ENCODE results near the gene KCNH2. TPM values are rescaled to one million over a fixed set of nuclear protein-coding genes. Genes with fewer than 3 reads are reported as not detected.

The KCNH2 gene
- total and polyA plus RNA-seq, 10 of the 15 experiments (the other 5 are each of a cell fraction or from before 2014, with no cell fraction given), result 0.04 to 0.24 (median 0.17) TPM; not detected in 6

DNA sequence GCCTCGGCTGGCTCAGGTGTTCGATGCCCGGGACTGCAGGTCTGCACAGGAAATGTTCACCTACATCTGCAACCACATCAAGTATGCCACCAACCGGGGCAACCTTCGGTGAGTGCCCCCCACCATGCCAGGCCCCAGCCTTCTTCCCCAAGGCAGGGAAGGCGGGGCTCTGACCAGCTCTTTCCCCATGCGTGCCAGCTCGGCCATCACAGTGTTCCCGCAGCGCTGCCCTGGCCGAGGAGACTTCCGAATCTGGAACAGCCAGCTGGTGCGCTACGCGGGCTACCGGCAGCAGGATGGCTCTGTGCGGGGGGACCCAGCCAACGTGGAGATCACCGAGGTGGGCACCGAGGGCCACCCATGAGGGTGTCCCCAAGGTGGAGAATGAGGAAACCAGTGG lies 20.2 kb upstream of the KCNH2 start:
- in situ Hi-C loops (cut with MboI), result no loop called here
- Histone ChIP-seq H3K4me3 (no peak overlapping the region), H2AFZ (ENCODE audit: control insufficient read depth, low read depth, low read length) (no peak overlapping the region), H3K27me3 (replicated peaks in 1 of 2; ENCODE audit: control insufficient read depth in 2 of 2, insufficient read depth in 2 of 2, low read length in 1 of 2) (no peaks in the 10 kb centered on the region), H3K9me3 (replicated peaks; ENCODE audit: control insufficient read depth, insufficient read depth, low read length) (no peaks in the 10 kb centered on the region), H4K20me1 (ENCODE audit: control insufficient read depth, insufficient read depth) (no peaks in the 10 kb centered on the region), H3K36me3 (ENCODE audit: control insufficient read depth in 2 of 2, insufficient read depth in 2 of 2, low read length in 1 of 2) (no peaks in the 10 kb centered on the region), H3K27ac (ENCODE audit: control insufficient read depth, insufficient read depth) (no peak overlapping the region), H3K79me2 (ENCODE audit: control insufficient read depth, insufficient read depth, low read length) (no peaks in the 10 kb centered on the region), H3K4me2 (ENCODE audit: control insufficient read depth, insufficient read depth) (no peak overlapping the region), H3K9ac (ENCODE audit: control insufficient read depth, insufficient read depth, low read length) (no peak overlapping the region), H3K4me1 (ENCODE audit: control insufficient read depth, insufficient read depth, low read length) (no peaks in the 10 kb centered on the region)
- no peak for ATAC-seq
- DNase-seq (ENCODE audit: low read depth, low spot score), result no peak
- ChIA-PET RAD21 (ENCODE audit: unreplicated experiment) (no interaction called here), SMC1A (ENCODE audit: uncharacterized antibody, unreplicated experiment) (no interaction called here), CTCF (no interaction called here), POLR2A (no interaction called here)
- no TSS peak for BruUV-seq (replicated peaks)
- no peak for TF ChIP-seq FOXK2 (IDR thresholded peaks at IDR 0.05)
- no peak for TF ChIP-seq BCLAF1 (IDR thresholded peaks at IDR 0.05)
- TF ChIP-seq WRNIP1 (IDR thresholded peaks at IDR 0.05; ENCODE audit: borderline replicate concordance, low read depth, low read length), result no peak
- intact Hi-C loops (cut with micrococcal nuclease; ENCODE audit: unreplicated experiment), result no loop called here
- no peak for FAIRE-seq
- 44% methylated on average over 20 of the region's 20 CpGs for WGBS (ENCODE audit: insufficient coverage, insufficient replicate concordance, low lambda C conversion rate, missing lambda C conversion rate)

- H3K4me3 ChIP-seq, result no peak overlapping the region
- FAIRE-seq (no peak), DNase-seq (ENCODE audit: low read depth, low spot score) (no peak), ATAC-seq (no peak)
- no peak overlapping the region for H3K27ac ChIP-seq (ENCODE audit: control insufficient read depth, insufficient read depth)
- no peak overlapping the region for H3K4me2 ChIP-seq (ENCODE audit: control insufficient read depth, insufficient read depth)
- H3K36me3 ChIP-seq (ENCODE audit: control insufficient read depth in 2 of 2, insufficient read depth in 2 of 2, low read length in 1 of 2), result no peaks in the 10 kb centered on the region
- ChIA-PET POLR2A (no interaction called here), CTCF (no interaction called here), SMC1A (ENCODE audit: uncharacterized antibody, unreplicated experiment) (no interaction called here), RAD21 (ENCODE audit: unreplicated experiment) (no interaction called here)
- no peaks in the 10 kb centered on the region for H3K4me1 ChIP-seq (ENCODE audit: control insufficient read depth, insufficient read depth, low read length)
- H2AFZ ChIP-seq (ENCODE audit: control insufficient read depth, low read depth, low read length), result no peak overlapping the region
- in situ Hi-C loops (cut with MboI) (no loop called here), intact Hi-C loops (cut with micrococcal nuclease; ENCODE audit: unreplicated experiment) (no loop called here)
- no peaks in the 10 kb centered on the region for H3K79me2 ChIP-seq (ENCODE audit: control insufficient read depth, insufficient read depth, low read length)
- no TSS peak for BruUV-seq (replicated peaks)
- H4K20me1 ChIP-seq (ENCODE audit: control insufficient read depth, insufficient read depth), result no peaks in the 10 kb centered on the region
- no peaks in the 10 kb centered on the region for H3K27me3 ChIP-seq (replicated peaks in 1 of 2; ENCODE audit: control insufficient read depth in 2 of 2, insufficient read depth in 2 of 2, low read length in 1 of 2)
- WGBS (ENCODE audit: insufficient coverage, insufficient replicate concordance, low lambda C conversion rate, missing lambda C conversion rate), result 7% methylated on average over 5 of the region's 5 CpGs
- H3K9ac ChIP-seq (ENCODE audit: control insufficient read depth, insufficient read depth, low read length), result no peak overlapping the region
- no peaks in the 10 kb centered on the region for H3K9me3 ChIP-seq (replicated peaks; ENCODE audit: control insufficient read depth, insufficient read depth, low read length)
- TF ChIP-seq ZSCAN29 (IDR thresholded peaks at IDR 0.05) (no peak), POLR2AphosphoS2 (IDR thresholded peaks at IDR 0.05; ENCODE audit: low read depth, low read length) (no peak), POLR2AphosphoS5 (IDR thresholded peaks at IDR 0.05; ENCODE audit: low read length) (no peak)
These were observed 19.7 kb upstream of the KCNH2 start for GRCh38 chr7:150997817-150998216.
